Urinary bladder (tissue), 4 donors: Measurements from ENCODE around the gene PKD1L1. TPM values are rescaled to one million over a fixed set of nuclear protein-coding genes. Genes with fewer than 3 reads are reported as not detected.
A peak's percentile ranks its signal among the peaks of the same experiment; 100 is the strongest.

ENCODE experiments used
- DNase-seq: peaks from one replicate; pipeline ENCODE4 v3.0.0-alpha.2; 2015; ENCODE audit errors: extremely low spot score
- H3K27ac ChIP-seq: one replicate; pipeline ENCODE4 v1.5.1; 2013; ENCODE audit warnings: low read depth, mild to moderate bottlenecking, moderate library complexity
- H3K36me3 ChIP-seq: one replicate; pipeline ENCODE4 v1.6.1; 2013; ENCODE audit warnings: mild to moderate bottlenecking, moderate library complexity; ENCODE audit not compliant: insufficient read depth
- H3K4me1 ChIP-seq: one replicate; pipeline ENCODE4 v1.6.1; 2013; ENCODE audit warnings: mild to moderate bottlenecking, moderate library complexity; ENCODE audit not compliant: insufficient read depth
- H3K4me3 ChIP-seq: one replicate; pipeline ENCODE4 v1.5.1; 2013; ENCODE audit warnings: low read depth, low read length
- WGBS: extraction: QIAGEN DNeasy Blood & Tissue Kit; methylation state at CpG from one replicate; pipeline ENCODE4 v1.1.7; 2013; 5-methylcytosine and 5-hydroxymethylcytosine counted together
- polyA plus RNA-seq: library from polyadenylated mRNA; stranded (reverse); fragments of 200-250 nt; gene quantifications from one replicate; pipeline ENCODE4 v1.2.3, GENCODE V29; 2013
- total RNA-seq: library from RNA; depleted of rRNA; stranded (reverse); fragments of >200 nt; gene quantifications from one replicate; pipeline ENCODE4 v1.2.3, GENCODE V29; 2014
- donor health status: healthy with polysubstance abuse.
- donor health status: healthy.

PKD1L1 gene
- total and polyA plus RNA-seq, 2 donors, result 0.19 to 1.3 TPM

DNA sequence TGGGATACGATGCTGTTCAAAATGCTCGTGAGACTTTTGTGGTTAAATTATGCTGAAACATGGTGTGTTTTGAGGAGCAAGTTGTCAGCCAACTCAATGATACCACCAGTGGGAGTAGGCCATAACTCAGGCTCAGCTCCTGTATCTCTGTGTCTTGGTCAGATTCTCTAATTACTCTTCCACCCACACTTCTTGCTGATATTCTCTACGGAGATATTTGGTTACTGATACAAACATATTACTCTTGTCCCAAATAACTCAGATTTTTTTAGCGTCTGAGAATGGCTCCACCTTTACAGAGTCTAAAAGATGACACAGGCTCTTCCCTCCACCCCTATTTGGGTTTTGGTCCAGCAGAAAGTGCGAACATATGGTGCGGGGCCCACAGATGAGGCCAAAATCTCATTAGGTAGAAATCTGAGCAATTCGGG lies 168.9 kb downstream of the PKD1L1 start:
- H3K4me1 ChIP-seq, result no peaks in the 10 kb centered on the region
- 76% methylated on average over 7 of the region's 7 CpGs for WGBS
- no peak overlapping the region for H3K27ac ChIP-seq
- DNase-seq, result no peak
- no peak overlapping the region for H3K4me3 ChIP-seq
- no peaks in the 10 kb centered on the region for H3K36me3 ChIP-seq

DNA sequence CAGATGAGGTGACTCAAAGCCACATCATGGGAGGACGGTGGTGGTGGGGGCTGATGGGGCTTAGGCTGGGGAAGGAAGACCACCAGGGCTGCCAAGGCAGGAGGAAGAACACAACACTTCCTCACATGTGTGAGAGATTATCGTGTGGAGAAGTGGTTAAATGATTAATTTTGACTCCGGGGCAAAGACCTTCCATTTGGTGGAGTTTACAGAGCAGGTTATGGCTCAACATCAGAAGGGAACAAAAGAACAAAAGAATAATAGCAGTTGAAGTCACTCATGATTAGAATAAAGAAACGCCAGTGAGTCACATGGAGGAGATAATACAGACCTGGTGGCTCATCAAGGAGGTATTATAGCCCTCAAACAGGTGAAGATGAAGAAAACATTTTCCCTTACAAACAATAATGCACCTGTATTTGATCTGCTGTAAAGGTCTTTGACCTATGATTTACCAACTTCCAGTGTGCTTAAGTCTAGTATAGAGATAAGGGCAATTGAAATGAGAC lies 170.1 kb downstream of the PKD1L1 start:
- Histone ChIP-seq H3K36me3 (no peaks in the 10 kb centered on the region), H3K4me1 (no peaks in the 10 kb centered on the region), H3K4me3 (no peak overlapping the region), H3K27ac (no peak overlapping the region)
- no peak for DNase-seq
- WGBS, result 87% methylated on average over 4 of the region's 4 CpGs

GRCh38 chr7:47777531-47778152 lies 170.6 kb downstream of the PKD1L1 start:
- DNase-seq, result no peak
- Histone ChIP-seq H3K4me3 (no peak overlapping the region), H3K27ac (no peak overlapping the region), H3K36me3 (no peaks in the 10 kb centered on the region), H3K4me1 (no peaks in the 10 kb centered on the region)
- WGBS, result 96% methylated on average over 1 of the region's 1 CpG

DNA sequence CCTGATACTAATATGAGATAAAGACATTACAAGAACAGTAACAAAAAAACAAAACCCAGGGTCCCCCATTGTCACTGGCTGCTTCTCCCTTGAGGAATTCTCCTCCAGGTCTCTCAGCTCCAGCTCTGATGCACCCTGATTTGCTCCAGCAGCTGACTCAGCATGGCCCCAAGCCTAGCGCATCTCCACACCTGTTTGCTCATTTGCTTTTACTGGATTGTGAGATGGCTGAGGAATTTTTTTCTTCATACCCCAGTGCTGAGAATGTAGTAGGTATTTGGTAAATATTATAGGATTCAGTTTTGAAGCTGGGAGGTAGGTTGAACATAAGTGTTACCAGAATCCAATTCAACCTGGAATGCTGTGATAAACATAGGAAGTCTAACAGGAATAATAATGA lies 171.9 kb downstream of the PKD1L1 start:
- H3K36me3 ChIP-seq, result no peaks in the 10 kb centered on the region
- no peak for DNase-seq
- H3K4me1 ChIP-seq, result no peaks in the 10 kb centered on the region
- no peak overlapping the region for H3K4me3 ChIP-seq
- no peak overlapping the region for H3K27ac ChIP-seq
- 100% methylated on average over 1 of the region's 1 CpG for WGBS

DNA sequence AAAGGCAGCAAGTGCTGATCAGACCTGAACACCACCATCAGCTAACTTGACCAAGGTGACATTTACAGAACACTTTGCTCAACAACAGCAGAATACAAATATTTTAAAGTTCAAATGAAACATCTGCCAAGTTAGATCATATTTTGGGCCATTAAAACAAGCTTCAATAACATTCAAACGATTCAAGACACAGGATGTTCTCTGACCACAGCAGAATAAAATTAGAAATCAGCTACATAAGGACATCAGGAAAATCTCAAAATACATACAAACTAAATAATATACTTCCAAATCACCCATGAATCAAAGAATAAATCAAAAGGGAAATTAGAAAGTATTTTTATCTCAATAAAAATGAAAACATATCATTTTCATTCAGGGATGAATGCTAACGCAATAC lies 173.0 kb downstream of the PKD1L1 start:
- Histone ChIP-seq H3K27ac (no peak overlapping the region), H3K4me3 (no peak overlapping the region), H3K4me1 (no peaks in the 10 kb centered on the region), H3K36me3 (no peaks in the 10 kb centered on the region)
- no peak for DNase-seq
- 63% methylated on average over 2 of the region's 2 CpGs for WGBS

GRCh38 chr7:47772492-47772891 lies 175.8 kb downstream of the PKD1L1 start:
- Histone ChIP-seq H3K36me3 (no peaks in the 10 kb centered on the region), H3K4me3 (no peak overlapping the region), H3K4me1 (no peaks in the 10 kb centered on the region), H3K27ac (no peak overlapping the region)
- WGBS, result 93% methylated on average over 4 of the region's 4 CpGs
- no peak for DNase-seq

- H3K4me3 ChIP-seq, result no peak overlapping the region
- DNase-seq, result no peak
- H3K36me3 ChIP-seq, result no peaks in the 10 kb centered on the region
- no peak overlapping the region for H3K27ac ChIP-seq
- no peaks in the 10 kb centered on the region for H3K4me1 ChIP-seq
- 57% methylated on average over 5 of the region's 5 CpGs for WGBS
These were observed 176.3 kb downstream of the PKD1L1 start for GRCh38 chr7:47771990-47772360.

DNA sequence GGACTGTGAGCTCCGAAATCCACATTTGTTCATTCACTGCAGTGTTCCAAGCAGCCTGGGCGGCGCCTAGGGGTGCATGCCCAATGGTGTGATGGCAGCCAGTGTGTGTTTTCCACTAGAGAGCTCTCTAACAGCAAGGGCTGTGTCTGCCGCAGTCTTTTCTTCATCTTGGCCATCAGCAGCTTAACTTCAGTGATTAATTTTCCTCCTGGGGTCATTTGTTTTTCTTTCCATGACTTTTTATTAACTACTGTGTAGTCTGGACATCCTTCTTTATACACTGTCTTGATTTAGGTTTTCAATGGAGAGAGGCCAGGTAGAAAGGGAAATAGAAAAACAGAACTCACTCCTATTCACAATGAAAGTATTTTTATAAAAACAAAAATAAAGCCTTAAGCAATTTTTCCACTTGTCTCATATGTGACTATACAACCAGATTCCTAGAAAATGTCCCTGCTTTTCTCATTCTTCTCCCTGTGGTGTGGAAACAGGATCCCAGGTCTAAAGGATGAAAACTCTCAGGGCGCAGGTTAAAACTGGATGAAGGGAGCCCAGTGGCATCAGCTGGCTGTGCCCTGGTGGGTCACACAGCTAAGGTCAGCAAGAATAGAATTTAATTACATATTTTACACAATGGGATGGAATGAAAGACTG lies 176.8 kb downstream of the PKD1L1 start:
- Histone ChIP-seq H3K36me3 (no peaks in the 10 kb centered on the region), H3K27ac (no peak overlapping the region), H3K4me1 (no peaks in the 10 kb centered on the region), H3K4me3 (no peak overlapping the region)
- no peak for DNase-seq
- WGBS, result 55% methylated on average over 5 of the region's 5 CpGs

GRCh38 chr7:47766126-47766525 lies 182.1 kb downstream of the PKD1L1 start:
- Histone ChIP-seq H3K4me3 (no peak overlapping the region), H3K36me3 (no peaks in the 10 kb centered on the region), H3K27ac (no peak overlapping the region), H3K4me1 (no peaks in the 10 kb centered on the region)
- no peak for DNase-seq
- 63% methylated on average over 7 of the region's 7 CpGs for WGBS

- 94% methylated on average over 2 of the region's 2 CpGs for WGBS
- Histone ChIP-seq H3K27ac (no peak overlapping the region), H3K4me3 (no peak overlapping the region), H3K36me3 (no peaks in the 10 kb centered on the region), H3K4me1 (no peaks in the 10 kb centered on the region)
- DNase-seq, result no peak
These were observed 182.8 kb downstream of the PKD1L1 start for GRCh38 chr7:47765373-47765979.

- WGBS, result 85% methylated on average over 5 of the region's 5 CpGs
- Histone ChIP-seq H3K27ac (no peak overlapping the region), H3K4me3 (no peak overlapping the region), H3K4me1 (no peaks in the 10 kb centered on the region), H3K36me3 (no peaks in the 10 kb centered on the region)
- DNase-seq, result no peak
These were observed 183.5 kb downstream of the PKD1L1 start for GRCh38 chr7:47764746-47765145.

- peak; percentile 59 for DNase-seq
- H3K36me3 ChIP-seq, result no peaks in the 10 kb centered on the region
- H3K4me3 ChIP-seq, result no peak overlapping the region
- 36% methylated on average over 9 of the region's 9 CpGs for WGBS
- H3K4me1 ChIP-seq, result no peaks in the 10 kb centered on the region
- peak overlapping the region; percentile 80 for H3K27ac ChIP-seq
These were observed 184.9 kb downstream of the PKD1L1 start for GRCh38 chr7:47763063-47763974.

GRCh38 chr7:47762746-47763062 lies 185.6 kb downstream of the PKD1L1 start:
- Histone ChIP-seq H3K27ac (peak overlapping the region; percentile 80), H3K4me3 (no peak overlapping the region), H3K36me3 (no peaks in the 10 kb centered on the region), H3K4me1 (no peaks in the 10 kb centered on the region)
- no peak for DNase-seq
- WGBS, result 91% methylated on average over 4 of the region's 4 CpGs
